GM18873 (cell line): ENCODE data around the gene LIN7B.
"Not testable (repeated sequence)": the region's sequence is repeated elsewhere in the genome, so short reads cannot be mapped to it uniquely, and the experiment has no call there.

ENCODE experiments used
- ATAC-seq: cut with Tn5 transposase; IDR thresholded peaks from one replicate; pipeline ENCODE4 v1.9.1; 2021; ENCODE audit warnings: mild to moderate bottlenecking, moderate library complexity, moderate number of reproducible peaks; ENCODE audit not compliant: unreplicated experiment, low FRiP score

Gene LIN7B

DNA sequence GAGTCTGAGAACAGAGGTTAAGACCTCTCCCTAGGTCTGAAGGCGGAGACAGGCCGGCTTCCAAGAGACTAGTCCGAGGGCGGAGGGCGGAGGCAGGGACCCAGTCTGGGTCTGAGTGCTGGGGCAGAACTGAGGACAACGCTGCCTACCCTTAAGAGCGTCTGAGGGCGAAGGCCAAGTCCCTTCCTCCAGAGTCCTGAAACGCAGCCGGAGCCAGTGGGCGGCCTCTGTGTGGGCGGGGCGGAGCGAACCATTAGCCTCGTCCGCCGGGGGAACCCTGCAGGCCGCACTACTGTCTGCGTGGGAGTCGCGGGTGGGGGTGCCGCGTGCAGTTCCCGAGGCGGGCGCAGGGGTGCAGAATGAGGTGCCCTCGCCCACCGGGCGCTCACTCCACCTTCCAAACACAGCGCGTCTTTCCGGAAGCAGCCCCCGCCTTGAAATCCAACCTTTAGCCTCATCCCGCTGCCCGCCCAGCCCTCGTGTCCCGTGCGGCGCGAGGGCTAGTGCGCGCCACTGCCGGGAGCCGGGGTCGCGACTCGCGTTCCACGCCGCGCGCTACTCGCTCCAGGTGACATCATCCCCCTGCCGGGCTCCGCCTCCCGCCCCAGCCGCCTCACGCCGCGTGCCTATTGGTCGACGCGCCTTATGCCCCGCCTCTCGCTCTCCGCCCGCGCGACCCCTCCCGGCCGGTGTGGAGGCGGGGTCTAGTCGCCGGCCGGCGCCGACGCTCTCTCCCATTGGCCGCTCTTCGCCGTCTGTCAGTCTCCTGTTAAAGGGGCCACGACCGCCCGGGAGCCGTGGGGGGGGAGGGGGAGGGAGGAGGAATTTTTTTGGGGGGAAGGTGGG, 4.6 kb downstream of the LIN7B start, which contains the start of gene C19orf73:
Gene C19orf73 (minus strand): TSS at position 579 of the 846 bp plus-strand sequence. CDS start 121 bp downstream, at position 458.
- peak; percentile 46 for ATAC-seq

DNA sequence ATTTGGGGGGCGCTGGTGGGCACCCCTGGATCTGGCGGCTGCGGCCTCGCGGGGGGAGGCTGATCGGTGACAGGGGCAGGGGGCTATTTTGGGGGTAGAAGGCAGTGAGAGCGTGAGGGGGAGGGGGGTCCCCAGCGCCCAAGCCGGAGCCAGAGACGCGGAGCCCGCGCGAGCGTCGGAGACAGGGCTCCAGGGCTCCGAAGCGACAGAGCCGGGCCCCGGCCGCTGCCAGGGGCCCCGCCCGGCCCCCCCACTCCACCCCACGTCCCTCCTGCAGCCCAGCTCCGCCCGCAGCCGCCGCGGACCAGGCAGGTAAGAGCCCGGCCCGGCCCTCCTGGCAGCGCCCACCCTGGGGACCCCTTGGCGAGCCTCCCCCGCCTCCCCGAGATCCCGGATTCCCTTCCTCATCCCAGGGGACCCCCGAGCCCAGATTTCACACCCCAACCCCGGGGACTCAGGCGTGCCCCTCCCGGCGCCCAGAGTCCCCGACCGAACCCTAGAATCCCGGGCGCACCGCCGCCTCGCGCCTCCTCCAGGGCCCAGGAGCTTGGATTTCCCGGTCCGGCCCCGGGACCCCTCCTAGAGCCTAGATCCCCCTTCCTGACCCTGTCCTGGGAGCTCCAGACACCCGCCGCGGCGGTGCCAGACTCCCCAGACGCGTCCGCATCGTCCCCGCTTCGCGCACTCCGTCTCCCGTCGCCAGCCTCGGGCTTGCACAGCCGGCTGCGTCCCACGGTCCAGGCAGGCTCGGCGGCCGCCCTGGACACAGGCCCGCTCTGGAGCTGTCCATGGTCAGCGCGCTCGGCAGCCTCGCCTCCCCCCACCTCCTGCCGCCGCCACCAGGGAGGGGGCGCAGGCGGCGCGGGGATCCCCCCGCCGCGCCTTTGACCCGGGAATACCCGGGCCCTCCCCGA, 5.5 kb downstream of the LIN7B start, which contains the start of gene PPFIA3:
Gene PPFIA3 (plus strand): TSS at position 134 of the 914 bp plus-strand sequence. CDS start 8,330 bp downstream, outside the sequence.
- no peak for ATAC-seq

DNA sequence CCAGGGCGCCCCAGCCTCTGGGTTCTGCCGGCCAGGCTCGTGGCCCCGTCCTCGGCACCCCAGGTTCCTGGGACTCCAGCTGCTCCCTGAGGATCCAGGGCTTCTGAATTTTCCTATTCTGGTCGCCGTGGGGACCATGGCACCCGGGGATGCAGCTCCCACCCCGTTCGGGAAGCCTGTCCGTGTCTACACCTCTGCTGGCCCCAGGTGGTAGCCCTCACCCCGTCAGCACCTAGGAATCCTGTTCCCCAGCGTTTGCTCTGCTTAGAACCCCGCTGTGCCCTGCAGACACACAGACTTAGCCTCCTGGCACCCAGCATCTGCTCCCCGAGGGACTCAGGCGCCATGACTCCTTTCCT, 6.1 kb downstream of the LIN7B start:
- ATAC-seq: no peak

DNA sequence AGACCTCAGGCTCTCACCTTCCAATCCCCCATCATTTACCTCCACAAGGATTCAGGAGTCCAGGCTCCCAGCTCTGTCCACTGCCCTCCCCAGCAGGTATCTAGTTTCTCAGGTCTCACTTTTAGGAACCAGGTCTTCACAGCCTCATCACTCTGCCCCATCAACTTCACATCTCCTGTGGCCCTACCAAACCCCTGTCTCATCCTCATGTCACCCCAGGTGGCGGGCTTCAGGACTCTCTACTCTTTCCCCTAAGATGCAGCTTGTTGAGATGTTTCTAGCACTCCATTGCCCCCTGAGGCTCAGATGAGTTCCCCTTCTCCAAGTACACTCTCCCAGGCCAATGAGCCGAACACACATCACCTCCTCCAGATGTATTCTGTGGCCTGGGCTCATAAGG, 6.7 kb downstream of the LIN7B start:
- no peak for ATAC-seq

GRCh38 chr19:49121841-49122240, 7.7 kb downstream of the LIN7B start:
- not testable (repeated sequence) for ATAC-seq

- not testable (repeated sequence) for ATAC-seq
These were observed 9.1 kb downstream of the LIN7B start for GRCh38 chr19:49123285-49123684.

- ATAC-seq: no peak
These were observed 11.0 kb downstream of the LIN7B start for GRCh38 chr19:49125025-49125731.

- no peak for ATAC-seq
These were observed 12.4 kb downstream of the LIN7B start for GRCh38 chr19:49126575-49126974.

DNA sequence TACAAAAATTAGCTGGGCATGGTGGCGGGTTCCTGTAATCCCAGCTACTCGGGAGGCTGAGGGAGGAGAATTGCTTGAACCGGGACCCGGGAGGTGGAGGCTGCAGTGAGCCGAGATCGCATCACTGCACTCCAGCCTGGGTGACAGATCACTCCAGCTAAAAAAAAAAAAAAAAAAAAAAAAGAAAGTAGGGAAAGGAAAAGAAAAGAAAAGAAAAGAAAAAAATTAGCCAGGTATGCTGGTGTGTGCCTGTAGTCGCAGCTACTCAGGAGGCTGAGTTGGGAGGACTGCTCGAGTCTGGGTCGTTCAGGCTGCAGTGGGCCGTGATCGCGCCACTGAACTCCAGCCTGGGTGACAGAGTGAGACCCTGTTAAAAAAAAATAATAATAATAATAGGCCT, 13.1 kb downstream of the LIN7B start:
- ATAC-seq: not testable (repeated sequence)

GRCh38 chr19:49127674-49128544, 13.7 kb downstream of the LIN7B start:
- ATAC-seq: peak; percentile 68

DNA sequence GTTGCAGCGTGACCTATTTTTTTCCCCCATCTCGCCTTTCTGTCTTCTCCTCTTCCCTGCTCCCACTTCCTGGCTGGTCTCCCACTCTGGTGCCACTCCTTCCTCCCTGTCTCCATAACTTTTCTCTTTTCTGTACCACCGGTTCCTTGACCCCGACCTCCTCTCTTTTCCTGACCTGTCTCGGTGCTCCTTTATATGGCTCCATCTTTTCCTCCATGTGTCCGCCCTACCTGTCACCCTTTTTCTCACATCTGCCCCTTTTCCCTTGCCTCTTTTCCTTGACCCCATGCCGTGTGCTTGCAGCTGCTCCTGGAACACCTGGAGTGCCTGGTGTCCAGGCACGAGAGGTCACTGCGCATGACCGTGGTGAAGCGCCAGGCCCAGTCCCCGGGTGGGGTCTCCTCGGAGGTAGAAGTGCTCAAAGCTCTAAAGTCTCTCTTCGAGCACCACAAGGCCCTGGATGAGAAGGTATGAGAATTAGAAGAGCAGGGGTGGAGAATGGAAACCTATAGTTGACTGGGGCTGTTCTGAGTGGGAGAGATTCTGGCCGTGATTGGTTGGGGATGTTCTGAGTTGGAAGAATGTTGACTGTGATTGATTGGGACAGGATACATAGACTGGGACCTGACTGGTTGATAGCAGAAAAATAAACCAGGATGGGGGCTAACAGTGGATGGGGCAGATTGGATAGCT, 14.5 kb downstream of the LIN7B start:
- ATAC-seq: no peak

GRCh38 chr19:49129238-49129583, 15.0 kb downstream of the LIN7B start:
- no peak for ATAC-seq

DNA sequence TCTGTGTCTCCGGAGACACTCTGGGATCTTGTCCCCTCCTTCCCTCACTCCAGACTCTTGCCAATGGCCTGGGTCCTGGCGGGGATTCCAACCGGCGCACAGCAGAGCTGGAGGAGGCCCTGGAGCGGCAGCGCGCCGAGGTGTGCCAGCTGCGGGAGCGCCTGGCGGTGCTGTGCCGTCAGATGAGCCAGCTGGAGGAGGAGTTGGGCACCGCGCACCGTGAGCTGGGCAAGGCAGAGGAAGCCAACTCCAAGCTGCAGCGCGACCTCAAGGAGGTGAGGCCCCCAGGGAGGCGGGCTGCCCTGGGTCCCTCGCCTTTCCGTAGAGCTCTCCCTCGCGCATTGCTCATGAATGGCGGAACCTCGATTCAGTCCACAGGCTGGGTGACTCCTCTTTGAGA, 16.2 kb downstream of the LIN7B start:
- no peak for ATAC-seq

- ATAC-seq: no peak
These were observed 18.9 kb downstream of the LIN7B start for GRCh38 chr19:49132974-49133609.

- no peak for ATAC-seq
These were observed 19.7 kb downstream of the LIN7B start for GRCh38 chr19:49133621-49134454.

DNA sequence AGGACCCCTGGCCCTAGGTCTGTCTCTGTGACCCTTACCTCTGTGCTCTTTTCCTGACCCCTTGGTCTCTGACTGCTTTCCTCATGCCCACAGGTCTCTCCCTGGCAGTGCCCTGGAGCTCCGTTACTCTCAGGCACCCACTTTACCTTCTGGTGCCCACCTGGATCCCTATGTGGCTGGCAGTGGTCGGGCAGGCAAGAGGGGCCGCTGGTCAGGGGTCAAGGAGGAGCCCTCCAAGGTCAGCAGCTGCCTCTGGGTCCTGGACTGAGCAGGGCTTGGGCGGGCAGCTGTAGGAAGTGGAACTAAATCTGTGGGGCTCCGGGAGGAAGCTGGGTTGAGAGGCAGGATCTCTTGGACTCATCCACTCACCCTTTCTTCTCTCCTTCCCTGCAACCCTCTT, 21.5 kb downstream of the LIN7B start:
- ATAC-seq: no peak

- ATAC-seq: no peak
These were observed 22.6 kb downstream of the LIN7B start for GRCh38 chr19:49136771-49137171.

DNA sequence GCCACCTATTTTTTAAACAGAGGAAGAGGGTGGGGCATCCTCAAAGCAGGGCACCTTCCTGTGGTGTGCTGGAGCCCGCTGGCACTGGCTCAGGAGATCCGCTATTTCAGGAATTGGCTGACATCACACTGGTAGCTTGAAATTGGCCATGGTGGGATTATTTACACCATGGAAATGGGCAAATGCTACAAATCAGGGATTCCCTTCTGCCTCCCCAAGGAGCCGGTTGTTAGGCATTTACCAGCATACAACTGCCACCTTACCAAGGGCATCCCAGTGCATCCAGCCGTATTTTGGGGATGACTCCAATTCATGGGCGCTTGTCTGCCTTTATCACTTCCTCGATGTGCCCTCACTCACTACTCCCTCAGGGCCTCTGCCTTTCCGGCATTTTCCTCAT, 26.8 kb downstream of the LIN7B start:
- ATAC-seq: no peak
